Stomach (tissue), 4 donors: ENCODE results near the gene SPACDR.
"Not testable (repeated sequence)": the region's sequence is repeated elsewhere in the genome, so short reads cannot be mapped to it uniquely, and the experiment has no call there.

Source experiments
- EP300 ChIP-seq: sonication (generic); formaldehyde crosslinking; IDR thresholded peaks from one replicate; pipeline ENCODE4 v1.6.1; 2017; ENCODE audit warnings: antibody characterized with exemption
- POLR2A ChIP-seq, 4 donors: fragments of 450-650 bp; IDR thresholded peaks; one replicate each; pipeline ENCODE4 v1.6.1; 2016; ENCODE audit warnings: antibody characterized with exemption in 4 of 4, control low read depth in 2 of 4, mild to moderate bottlenecking in 1 of 4, moderate library complexity in 1 of 4
- POLR2AphosphoS5 ChIP-seq, 3 donors: sonication (generic); formaldehyde crosslinking; IDR thresholded peaks; one replicate each; pipeline ENCODE4 v1.6.1; 2016; ENCODE audit warnings: antibody characterized with exemption in 3 of 3
- TF ChIP-seq, protein P1 (sequence below), 7 experiments: fragments of 450-650 bp in 4 of 7; fragments of 200-600 bp in 3 of 7; sonication (generic) in 3 of 7; IDR thresholded peaks; one replicate each; pipeline ENCODE4 v1.5.1; 2016 to 2019; ENCODE audit warnings: antibody characterized with exemption in 7 of 7, control low read depth in 2 of 7, mild to moderate bottlenecking in 1 of 7

DNA sequence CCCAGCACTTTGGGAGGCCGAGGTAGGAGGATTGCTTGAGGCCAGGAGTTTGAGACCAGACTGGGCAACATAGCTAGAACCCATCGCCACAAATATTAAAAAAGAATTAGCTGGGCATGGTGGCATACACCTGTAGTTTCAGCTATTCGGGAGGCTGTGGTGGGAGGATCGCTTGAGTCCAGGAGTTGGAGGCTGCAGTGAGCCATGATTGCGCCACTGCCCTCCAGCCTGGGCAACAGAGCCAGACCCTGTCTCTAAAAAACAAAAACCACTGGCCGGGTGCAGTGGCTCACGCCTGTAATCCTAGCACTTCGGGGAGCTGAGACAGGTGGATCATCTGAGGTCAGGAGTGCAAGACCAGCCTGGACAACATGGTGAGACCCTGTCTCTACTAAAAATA is 10.2 kb downstream of the SPACDR start:
- not testable (repeated sequence) for TF ChIP-seq POLR2AphosphoS5 (IDR thresholded peaks at IDR 0.05); POLR2A (IDR thresholded peaks at IDR 0.05); EP300
- TF ChIP-seq, protein P1, sequence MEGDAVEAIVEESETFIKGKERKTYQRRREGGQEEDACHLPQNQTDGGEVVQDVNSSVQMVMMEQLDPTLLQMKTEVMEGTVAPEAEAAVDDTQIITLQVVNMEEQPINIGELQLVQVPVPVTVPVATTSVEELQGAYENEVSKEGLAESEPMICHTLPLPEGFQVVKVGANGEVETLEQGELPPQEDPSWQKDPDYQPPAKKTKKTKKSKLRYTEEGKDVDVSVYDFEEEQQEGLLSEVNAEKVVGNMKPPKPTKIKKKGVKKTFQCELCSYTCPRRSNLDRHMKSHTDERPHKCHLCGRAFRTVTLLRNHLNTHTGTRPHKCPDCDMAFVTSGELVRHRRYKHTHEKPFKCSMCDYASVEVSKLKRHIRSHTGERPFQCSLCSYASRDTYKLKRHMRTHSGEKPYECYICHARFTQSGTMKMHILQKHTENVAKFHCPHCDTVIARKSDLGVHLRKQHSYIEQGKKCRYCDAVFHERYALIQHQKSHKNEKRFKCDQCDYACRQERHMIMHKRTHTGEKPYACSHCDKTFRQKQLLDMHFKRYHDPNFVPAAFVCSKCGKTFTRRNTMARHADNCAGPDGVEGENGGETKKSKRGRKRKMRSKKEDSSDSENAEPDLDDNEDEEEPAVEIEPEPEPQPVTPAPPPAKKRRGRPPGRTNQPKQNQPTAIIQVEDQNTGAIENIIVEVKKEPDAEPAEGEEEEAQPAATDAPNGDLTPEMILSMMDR (IDR thresholded peaks at IDR 0.05) = not testable (repeated sequence)
